ENCODE measurements around the gene ISM1. TPM values are rescaled to one million over a fixed set of nuclear protein-coding genes. Genes with fewer than 3 reads are reported as not detected.

Gene ISM1
- total and polyA plus RNA-seq, 12 donors = 0.54 to 1.7 (median 1.0) TPM

DNA sequence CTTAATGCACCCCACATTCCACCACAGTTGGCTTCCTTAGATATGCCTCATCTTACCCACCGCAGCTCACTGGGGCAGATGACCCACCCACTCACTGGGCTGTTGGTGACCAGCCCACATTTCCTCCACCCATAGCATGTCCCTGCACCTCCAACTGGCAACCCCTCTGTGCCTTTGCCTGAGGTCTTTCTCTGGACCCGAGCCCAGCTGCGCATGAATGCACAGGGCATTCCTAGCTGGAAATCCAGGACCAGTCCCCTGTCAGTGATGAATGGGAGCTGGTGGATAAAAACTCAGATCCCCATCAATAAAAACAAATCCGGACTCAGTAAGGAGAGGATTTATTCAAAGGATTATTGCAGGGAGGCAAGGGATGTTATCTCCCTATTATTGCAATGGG lies 75.0 kb downstream of the ISM1 start:
- H3K27ac ChIP-seq = no peak overlapping the region
- H3K36me3 ChIP-seq = no peaks in the 10 kb centered on the region
- no peak for ATAC-seq
- H3K4me1 ChIP-seq = no peaks in the 10 kb centered on the region
- no peak for DNase-seq
- no peaks in the 10 kb centered on the region for H3K9me3 ChIP-seq
- TF ChIP-seq, protein P1, sequence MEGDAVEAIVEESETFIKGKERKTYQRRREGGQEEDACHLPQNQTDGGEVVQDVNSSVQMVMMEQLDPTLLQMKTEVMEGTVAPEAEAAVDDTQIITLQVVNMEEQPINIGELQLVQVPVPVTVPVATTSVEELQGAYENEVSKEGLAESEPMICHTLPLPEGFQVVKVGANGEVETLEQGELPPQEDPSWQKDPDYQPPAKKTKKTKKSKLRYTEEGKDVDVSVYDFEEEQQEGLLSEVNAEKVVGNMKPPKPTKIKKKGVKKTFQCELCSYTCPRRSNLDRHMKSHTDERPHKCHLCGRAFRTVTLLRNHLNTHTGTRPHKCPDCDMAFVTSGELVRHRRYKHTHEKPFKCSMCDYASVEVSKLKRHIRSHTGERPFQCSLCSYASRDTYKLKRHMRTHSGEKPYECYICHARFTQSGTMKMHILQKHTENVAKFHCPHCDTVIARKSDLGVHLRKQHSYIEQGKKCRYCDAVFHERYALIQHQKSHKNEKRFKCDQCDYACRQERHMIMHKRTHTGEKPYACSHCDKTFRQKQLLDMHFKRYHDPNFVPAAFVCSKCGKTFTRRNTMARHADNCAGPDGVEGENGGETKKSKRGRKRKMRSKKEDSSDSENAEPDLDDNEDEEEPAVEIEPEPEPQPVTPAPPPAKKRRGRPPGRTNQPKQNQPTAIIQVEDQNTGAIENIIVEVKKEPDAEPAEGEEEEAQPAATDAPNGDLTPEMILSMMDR (IDR thresholded peaks at IDR 0.05) = no peak
- WGBS, 2 donors = 79 to 93% methylated on average over 4 of the region's 4 CpGs
- H3K4me3 ChIP-seq = no peak overlapping the region
- H3K27me3 ChIP-seq = no peaks in the 10 kb centered on the region
- intact Hi-C loops (cut with DNase I) = loop anchor here in 1 of 10 donors (10.0 kb wide), 1 partner anchor 59 kb away; no protein-coding TSS in a partner anchor

DNA sequence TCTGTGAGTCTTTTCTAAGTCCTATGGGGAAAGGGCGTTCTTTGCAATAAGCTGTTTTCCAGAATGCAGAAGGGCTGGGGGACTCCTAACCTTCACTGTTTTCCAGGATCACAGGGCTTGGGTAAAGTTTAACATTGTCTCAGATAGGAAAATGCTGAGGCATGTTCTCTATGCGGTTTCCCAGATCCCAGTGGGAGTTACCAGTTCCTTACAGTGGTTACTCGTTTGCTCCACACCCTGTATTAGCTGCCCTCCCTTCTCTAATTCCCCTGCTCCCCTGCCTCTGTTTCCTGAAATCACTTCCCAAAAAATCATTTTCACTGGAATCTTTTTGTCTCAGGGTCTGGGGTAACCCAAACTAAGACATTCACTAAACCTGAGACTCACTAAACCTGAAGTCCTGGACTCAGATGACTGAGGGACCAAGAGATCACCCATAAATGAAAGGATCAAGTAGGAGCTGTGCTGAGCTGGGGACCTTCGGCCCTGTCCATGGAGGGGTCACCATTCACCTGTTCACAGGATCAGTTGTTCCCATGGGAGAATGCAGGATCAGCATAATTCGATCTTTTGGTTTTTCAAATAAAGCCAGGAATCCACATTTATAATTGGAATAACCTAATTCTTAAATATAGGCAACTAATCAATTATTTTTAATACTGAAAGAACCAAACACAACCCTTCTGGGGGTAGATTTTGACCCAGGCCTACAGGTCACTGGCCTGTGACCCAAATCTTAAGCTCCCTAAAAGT lies 76.2 kb downstream of the ISM1 start:
- no peak for ATAC-seq
- WGBS, 2 donors = 68 to 69% methylated on average over 5 of the region's 5 CpGs
- no peak overlapping the region for H3K4me3 ChIP-seq
- H3K36me3 ChIP-seq = no peaks in the 10 kb centered on the region
- intact Hi-C loops (cut with DNase I) = loop anchor here in 1 of 10 donors (10.0 kb wide), 1 partner anchor 57 kb away; no protein-coding TSS in a partner anchor
- no peak overlapping the region for H3K27ac ChIP-seq
- H3K27me3 ChIP-seq = no peaks in the 10 kb centered on the region
- no peak for DNase-seq
- H3K9me3 ChIP-seq = no peaks in the 10 kb centered on the region
- TF ChIP-seq, protein P1 (IDR thresholded peaks at IDR 0.05) = no peak
- no peaks in the 10 kb centered on the region for H3K4me1 ChIP-seq

DNA sequence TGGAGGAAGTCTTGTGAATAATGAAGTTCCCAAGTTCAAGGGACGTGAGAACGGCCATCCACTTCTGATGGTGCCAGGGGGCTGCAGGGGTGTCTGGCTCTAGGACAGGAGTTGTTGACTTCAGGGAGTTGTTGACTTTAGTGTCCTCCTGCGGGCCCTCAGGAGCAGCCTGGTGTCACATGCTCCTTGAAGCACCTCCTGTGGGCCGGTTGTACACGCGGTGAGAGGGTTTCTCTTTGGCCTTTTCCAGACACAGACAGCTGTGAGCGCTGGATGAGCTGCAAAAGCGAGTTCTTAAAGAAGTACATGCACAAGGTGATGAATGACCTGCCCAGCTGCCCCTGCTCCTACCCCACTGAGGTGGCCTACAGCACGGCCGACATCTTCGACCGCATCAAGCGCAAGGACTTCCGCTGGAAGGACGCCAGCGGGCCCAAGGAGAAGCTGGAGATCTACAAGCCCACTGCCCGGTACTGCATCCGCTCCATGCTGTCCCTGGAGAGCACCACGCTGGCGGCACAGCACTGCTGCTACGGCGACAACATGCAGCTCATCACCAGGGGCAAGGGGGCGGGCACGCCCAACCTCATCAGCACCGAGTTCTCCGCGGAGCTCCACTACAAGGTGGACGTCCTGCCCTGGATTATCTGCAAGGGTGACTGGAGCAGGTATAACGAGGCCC lies 77.8 kb downstream of the ISM1 start:
- no peak overlapping the region for H3K4me3 ChIP-seq
- TF ChIP-seq, protein P1 (IDR thresholded peaks at IDR 0.05) = no peak
- H3K27ac ChIP-seq = no peak overlapping the region
- peaks cover 0 to 4% (median 0%) of the 10 kb centered on the region in 11 donors for H3K9me3 ChIP-seq
- H3K27me3 ChIP-seq = no peaks in the 10 kb centered on the region
- no peaks in the 10 kb centered on the region for H3K36me3 ChIP-seq
- intact Hi-C loops (cut with DNase I) = loop anchor here in 1 of 10 donors (10.0 kb wide), 1 partner anchor 56 kb away; no protein-coding TSS in a partner anchor
- no peaks in the 10 kb centered on the region for H3K4me1 ChIP-seq
- 92 to 93% methylated on average over 29 of the region's 29 CpGs for WGBS, 2 donors
- DNase-seq (no peak), ATAC-seq (no peak)

DNA sequence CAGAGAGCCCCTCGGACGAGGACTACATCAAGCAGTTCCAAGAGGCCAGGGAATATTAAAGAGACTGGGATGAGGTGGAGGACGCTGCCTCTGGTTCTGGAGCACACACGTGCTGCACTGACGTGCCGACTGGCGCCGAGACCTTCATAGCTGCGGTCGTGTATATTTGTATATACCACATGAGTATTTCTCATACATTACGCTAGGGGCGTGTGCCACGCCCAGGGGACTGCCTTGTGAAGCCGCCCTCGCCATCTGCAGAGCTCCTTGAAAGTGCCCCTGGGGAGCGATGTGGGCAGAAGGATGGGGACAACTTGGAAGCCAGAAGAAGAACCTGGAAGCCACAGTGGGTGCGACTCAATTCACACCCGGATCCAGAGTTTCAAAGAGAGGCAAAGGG lies 78.3 kb downstream of the ISM1 start:
- DNase-seq = no peak

More for the DNA sequence above, 78.3 kb downstream of the ISM1 start:
- no peak overlapping the region for H3K27ac ChIP-seq
- WGBS, 2 donors = 94% methylated on average over 18 of the region's 18 CpGs
- H3K4me1 ChIP-seq = no peaks in the 10 kb centered on the region
- no peaks in the 10 kb centered on the region for H3K36me3 ChIP-seq
- peaks cover 0 to 7% (median 0%) of the 10 kb centered on the region in 11 donors for H3K9me3 ChIP-seq
- H3K27me3 ChIP-seq = no peaks in the 10 kb centered on the region
- TF ChIP-seq, protein P1 (IDR thresholded peaks at IDR 0.05) = no peak
- ATAC-seq = no peak
- intact Hi-C loops (cut with DNase I) = loop anchor here in 1 of 10 donors (10.0 kb wide), 1 partner anchor 55 kb away; no protein-coding TSS in a partner anchor
- H3K4me3 ChIP-seq = no peak overlapping the region
